ENCODE results near the gene MT1M.

- TF ChIP-seq CTCF (IDR thresholded peaks at IDR 0.05), result no peak
- TF ChIP-seq POLR2AphosphoS5 (IDR thresholded peaks at IDR 0.05), result no peak
These were observed 12.0 kb upstream of the MT1M start for GRCh38 chr16:56620339-56620897.

Data from esophagus muscularis mucosa (tissue), 3 donors.